ACC112 (cell line): ENCODE measurements around the gene PAPSS1.
A peak's percentile ranks its signal among the peaks of the same experiment; 100 is the strongest.
"Not testable (repeated sequence)": the region's sequence is repeated elsewhere in the genome, so short reads cannot be mapped to it uniquely, and the experiment has no call there.

Experiments
- H2AFZ ChIP-seq: fragments of 200-600 bp; sonication (generic); one replicate; pipeline ENCODE4 v1.6.0; 2017; ENCODE audit warnings: antibody characterized with exemption, low read length; ENCODE audit not compliant: unreplicated experiment
- H3K27ac ChIP-seq: fragments of 200-600 bp; sonication (generic); 2 replicates; pipeline ENCODE4 v1.5.1; 2014; ENCODE audit warnings: low read depth, mild to moderate bottlenecking, antibody characterized with exemption, low read length, moderate library complexity
- H3K27me3 ChIP-seq: fragments of 200-600 bp; sonication (generic); 2 replicates; pipeline ENCODE4 v1.6.1; 2014; ENCODE audit warnings: mild to moderate bottlenecking, antibody characterized with exemption, low read length, moderate library complexity, mixed read lengths; ENCODE audit not compliant: insufficient read depth
- H3K36me3 ChIP-seq: fragments of 200-600 bp; sonication (generic); 2 replicates; pipeline ENCODE4 v1.6.1; 2016; ENCODE audit warnings: mild to moderate bottlenecking, antibody characterized with exemption, low read length, moderate library complexity, mixed read lengths; ENCODE audit not compliant: insufficient read depth
- H3K4me1 ChIP-seq: fragments of 200-600 bp; sonication (generic); one replicate; pipeline ENCODE4 v1.6.1; 2016; ENCODE audit warnings: low read length, mixed read lengths; ENCODE audit not compliant: insufficient read depth, unreplicated experiment, control insufficient read depth
- H3K4me3 ChIP-seq: fragments of 200-600 bp; sonication (generic); 2 replicates; pipeline ENCODE4 v1.5.1; 2014; ENCODE audit warnings: mild to moderate bottlenecking, low read depth, low read length
- H3K79me2 ChIP-seq: fragments of 200-600 bp; sonication (generic); one replicate; pipeline ENCODE4 v1.6.0; 2016; ENCODE audit warnings: low read length; ENCODE audit not compliant: control insufficient read depth, unreplicated experiment, insufficient read depth

PAPSS1 gene

GRCh38 chr4:107742791-107743190 is 22.8 kb upstream of the PAPSS1 start:
- Histone ChIP-seq H2AFZ (no peak overlapping the region), H3K4me1 (peaks cover 17% of the 10 kb centered on the region), H3K27ac (no peak overlapping the region)

DNA sequence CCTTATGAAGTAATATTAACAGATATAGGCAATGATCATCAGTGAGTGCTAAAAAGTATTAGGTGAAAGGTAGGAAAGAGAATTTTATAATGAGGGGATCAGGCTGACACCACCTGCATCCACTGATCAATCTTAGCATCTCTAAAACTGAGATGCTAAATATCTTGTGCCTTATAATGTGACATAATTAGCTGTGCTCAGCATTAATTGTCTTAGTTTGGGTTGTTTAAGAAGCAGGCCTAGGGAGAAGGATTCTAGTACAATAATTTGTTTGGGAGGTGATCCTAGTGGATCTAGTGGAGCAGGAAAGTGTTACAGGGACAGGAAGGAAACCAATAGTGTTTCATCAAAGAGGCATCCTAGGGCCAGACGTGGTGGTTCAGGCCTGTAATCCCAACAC is 22.2 kb upstream of the PAPSS1 start:
- Histone ChIP-seq H3K27ac (no peak overlapping the region), H3K36me3 (no peaks in the 10 kb centered on the region), H3K4me1 (peaks cover 17% of the 10 kb centered on the region), H3K27me3 (0 out of 2 replicates have a peak, but pooled peaks cover 3% of the 10 kb centered on the region), H3K4me3 (no peak overlapping the region), H3K79me2 (no peaks in the 10 kb centered on the region), H2AFZ (no peak overlapping the region)

More at GRCh38 chr4:107742791-107743190, 22.8 kb upstream of the PAPSS1 start:
- H3K27me3 ChIP-seq = 0 out of 2 replicates have a peak, but pooled peaks cover 5% of the 10 kb centered on the region
- no peaks in the 10 kb centered on the region for H3K36me3 ChIP-seq
- H3K4me3 ChIP-seq = no peak overlapping the region
- H3K79me2 ChIP-seq = no peaks in the 10 kb centered on the region

- peak overlapping the region; percentile 93 for H2AFZ ChIP-seq
- H3K79me2 ChIP-seq = no peaks in the 10 kb centered on the region
- H3K4me1 ChIP-seq = peaks cover 17% of the 10 kb centered on the region
- peak overlapping the region; percentile 45; the same call in 1 of the 2 replicates for H3K4me3 ChIP-seq
- H3K36me3 ChIP-seq = no peaks in the 10 kb centered on the region
- no peaks in the 10 kb centered on the region for H3K27me3 ChIP-seq
- H3K27ac ChIP-seq = peak overlapping the region; percentile 61
These were observed 21.1 kb upstream of the PAPSS1 start for GRCh38 chr4:107740950-107741701.

DNA sequence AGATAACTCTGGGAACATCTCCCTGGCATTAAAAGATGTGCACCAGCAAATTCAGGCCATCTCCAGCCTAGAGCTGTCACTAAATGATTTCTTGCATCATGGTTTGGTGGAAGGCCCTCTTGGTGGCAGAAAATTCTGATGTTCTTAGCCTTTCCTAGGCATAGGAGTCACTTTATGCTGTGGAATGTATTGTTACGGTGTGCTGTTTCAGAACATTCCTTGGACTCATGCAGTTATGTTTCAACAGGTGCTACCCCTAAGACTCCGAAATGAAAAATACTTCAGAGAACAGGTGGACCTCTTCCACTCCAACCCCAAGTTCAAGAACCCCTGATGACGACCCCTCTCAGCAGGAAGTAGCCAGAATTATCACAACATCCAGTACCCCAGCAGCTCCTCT is 20.3 kb upstream of the PAPSS1 start:
- H2AFZ ChIP-seq = no peak overlapping the region
- no peaks in the 10 kb centered on the region for H3K36me3 ChIP-seq
- H3K4me3 ChIP-seq = no peak overlapping the region
- H3K4me1 ChIP-seq = peaks cover 17% of the 10 kb centered on the region
- H3K79me2 ChIP-seq = no peaks in the 10 kb centered on the region
- no peak overlapping the region for H3K27ac ChIP-seq
- H3K27me3 ChIP-seq = no peaks in the 10 kb centered on the region

- H3K4me1 ChIP-seq = peaks cover 10% of the 10 kb centered on the region
- no peaks in the 10 kb centered on the region for H3K79me2 ChIP-seq
- H3K27me3 ChIP-seq = no peaks in the 10 kb centered on the region
- no peaks in the 10 kb centered on the region for H3K36me3 ChIP-seq
- no peak overlapping the region for H2AFZ ChIP-seq
- H3K27ac ChIP-seq = no peak overlapping the region
- H3K4me3 ChIP-seq = no peak overlapping the region
These were observed 17.4 kb upstream of the PAPSS1 start for GRCh38 chr4:107737450-107737849.

DNA sequence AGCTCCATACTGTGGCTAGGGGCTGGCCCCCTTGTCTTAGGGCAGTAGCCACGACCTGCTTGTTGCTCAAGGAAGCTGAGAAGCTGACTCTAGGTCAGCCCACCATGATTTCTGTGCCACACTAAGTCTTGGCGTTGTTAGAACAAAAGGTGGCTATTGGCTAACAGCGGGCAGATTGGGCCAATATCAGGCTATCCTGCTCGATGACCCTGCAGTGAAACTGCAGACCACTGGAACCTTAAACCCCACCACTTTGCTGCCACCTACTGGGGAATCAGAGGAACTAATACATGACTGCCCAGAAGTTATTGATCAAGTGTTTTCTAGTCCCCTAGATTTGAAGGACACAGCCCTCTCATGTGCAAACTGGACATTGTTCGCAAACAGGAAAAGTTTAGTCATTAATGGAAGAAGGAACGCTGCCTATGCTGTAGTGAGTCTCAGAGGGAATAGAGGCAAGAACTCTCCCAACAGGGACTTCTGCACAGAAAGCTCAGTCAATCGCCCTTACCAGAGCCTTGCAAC is 17.0 kb upstream of the PAPSS1 start:
- H3K79me2 ChIP-seq = no peaks in the 10 kb centered on the region
- H3K27ac ChIP-seq = no peak overlapping the region
- H3K4me3 ChIP-seq = no peak overlapping the region
- H2AFZ ChIP-seq = no peak overlapping the region
- no peaks in the 10 kb centered on the region for H3K27me3 ChIP-seq
- H3K36me3 ChIP-seq = no peaks in the 10 kb centered on the region
- peaks cover 10% of the 10 kb centered on the region for H3K4me1 ChIP-seq

DNA sequence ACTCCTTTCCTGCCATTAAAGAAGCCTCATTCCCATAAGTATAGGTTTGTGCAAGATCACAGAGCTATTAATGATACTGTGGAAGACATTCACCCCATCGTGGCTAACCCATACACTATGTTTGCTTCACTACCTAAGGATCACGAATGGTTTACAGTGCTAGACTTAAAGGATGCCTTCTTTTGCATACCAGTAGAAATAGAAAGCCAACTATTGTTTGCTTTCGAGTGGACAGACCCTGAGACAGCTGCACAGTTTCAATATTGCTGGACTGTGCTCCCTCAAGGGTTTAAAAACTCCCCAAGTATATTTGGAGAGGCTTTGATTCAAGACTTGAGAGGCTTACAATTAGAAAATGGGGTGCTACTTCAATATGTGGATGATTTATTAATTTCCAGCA is 16.0 kb upstream of the PAPSS1 start:
- Histone ChIP-seq H3K36me3 (no peaks in the 10 kb centered on the region), H3K79me2 (no peaks in the 10 kb centered on the region), H3K4me1 (peaks cover 4% of the 10 kb centered on the region), H3K27me3 (no peaks in the 10 kb centered on the region), H2AFZ (no peak overlapping the region), H3K4me3 (no peak overlapping the region), H3K27ac (no peak overlapping the region)

- Histone ChIP-seq H3K27me3 (no peaks in the 10 kb centered on the region), H3K4me1 (no peaks in the 10 kb centered on the region), H3K4me3 (no peak overlapping the region), H3K79me2 (no peaks in the 10 kb centered on the region), H3K36me3 (no peaks in the 10 kb centered on the region), H3K27ac (no peak overlapping the region), H2AFZ (no peak overlapping the region)
These were observed 14.1 kb upstream of the PAPSS1 start for GRCh38 chr4:107734120-107734519.

DNA sequence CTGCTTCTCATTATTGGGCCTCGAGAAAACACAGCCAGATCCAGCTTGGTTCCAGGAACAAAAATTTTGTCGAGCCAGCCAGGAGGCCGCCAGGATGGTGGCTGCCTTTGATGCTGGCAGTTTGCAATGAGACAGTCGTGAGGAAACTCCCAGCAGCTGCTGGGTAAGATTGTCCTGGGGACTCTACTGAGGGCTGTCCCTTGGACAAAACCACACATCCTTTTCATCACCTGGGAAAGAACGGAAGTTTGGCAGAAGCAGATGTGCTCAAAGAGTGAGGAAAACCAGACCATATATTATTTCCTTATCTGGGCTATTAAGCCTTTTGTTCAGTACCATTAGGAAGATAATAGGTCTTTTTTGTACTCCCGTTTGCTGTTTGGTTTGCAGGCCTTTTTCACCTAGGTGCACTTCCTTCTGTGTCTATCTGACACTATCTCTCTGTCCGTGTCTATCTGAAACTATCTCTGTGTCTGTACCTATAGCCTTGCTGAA is 13.4 kb upstream of the PAPSS1 start:
- Histone ChIP-seq H3K4me1 (no peaks in the 10 kb centered on the region), H3K27ac (no peak overlapping the region), H3K4me3 (no peak overlapping the region), H3K27me3 (no peaks in the 10 kb centered on the region), H3K36me3 (no peaks in the 10 kb centered on the region), H2AFZ (no peak overlapping the region), H3K79me2 (no peaks in the 10 kb centered on the region)

GRCh38 chr4:107729050-107729449 is 9.0 kb upstream of the PAPSS1 start:
- not testable (repeated sequence) for H3K27me3 ChIP-seq, H3K36me3 ChIP-seq, H3K27ac ChIP-seq

More at GRCh38 chr4:107729050-107729449, 9.0 kb upstream of the PAPSS1 start:
- H3K4me1 ChIP-seq, H2AFZ ChIP-seq, H3K79me2 ChIP-seq, H3K4me3 ChIP-seq: not testable (repeated sequence)
